Esophagus squamous epithelium (tissue), 5 donors: ENCODE results near the gene TNNI3. TPM values are rescaled to one million over a fixed set of nuclear protein-coding genes. Genes with fewer than 3 reads are reported as not detected.

ENCODE experiments used
- DNase-seq: peaks from one replicate; lab custom pipeline; 2025; lab: John Stamatoyannopoulos, UW
- H3K27ac ChIP-seq, 4 donors: fragments of 200-600 bp; sonication (generic); one replicate each; pipeline ENCODE4 v1.5.1; 2016 to 2019; ENCODE audit warnings: mild to moderate bottlenecking in 1 of 4
- H3K27me3 ChIP-seq, 4 donors: fragments of 200-600 bp; sonication (generic); 1 replicate in 3 of 4; 2 replicates in 1 of 4; pipeline versions ENCODE4 v1.5.1 to v1.6.0; 2017 to 2021; ENCODE audit warnings: antibody characterized with exemption in 1 of 4
- H3K36me3 ChIP-seq, 3 donors: fragments of 200-600 bp; sonication (generic); one replicate each; pipeline ENCODE4 v1.5.1; 2016 to 2019
- H3K4me1 ChIP-seq, 3 donors: fragments of 200-600 bp; sonication (generic); one replicate each; pipeline ENCODE4 v1.5.1; 2017 to 2019
- H3K4me3 ChIP-seq, 4 donors: fragments of 200-600 bp; sonication (generic); 1 replicate in 3 of 4; 2 replicates in 1 of 4; pipeline ENCODE4 v1.5.1; 2016 to 2019; ENCODE audit warnings: mild to moderate bottlenecking in 2 of 4, moderate library complexity in 1 of 4
- H3K9me3 ChIP-seq, 3 donors: fragments of 200-600 bp; sonication (generic); one replicate each; pipeline ENCODE4 v1.5.1; 2016 to 2019
- POLR2A ChIP-seq, 4 donors: fragments of 450-650 bp; IDR thresholded peaks; one replicate each; pipeline ENCODE4 v1.6.1; 2017; ENCODE audit warnings: antibody characterized with exemption in 4 of 4, mild to moderate bottlenecking in 4 of 4, moderate library complexity in 3 of 4
- WGBS, 2 donors: methylation state at CpG; one replicate each; pipeline ENCODE4 v1.1.5; 2018; 5-methylcytosine and 5-hydroxymethylcytosine counted together
- intact Hi-C: fragments of 100-400 bp; cut with DNase I; formaldehyde crosslinking; loops from one replicate; pipeline ENCODE4 v1.15.0; 2022
- total RNA-seq, 4 donors: library from RNA; depleted of rRNA; stranded (reverse); fragments of >200 nt; gene quantifications; one replicate each; pipeline ENCODE4 v1.1.0, GENCODE V29; 2016
- TF ChIP-seq, protein P1 (sequence below), 6 experiments: fragments of 450-650 bp in 4 of 6; fragments of 200-600 bp in 2 of 6; sonication (generic) in 2 of 6; IDR thresholded peaks; one replicate each; pipeline ENCODE4 v1.5.1; 2016 to 2019; ENCODE audit warnings: antibody characterized with exemption in 6 of 6, mild to moderate bottlenecking in 4 of 6, moderate library complexity in 4 of 6
- donor health status: DM: yes; HTN: yes; CAD: no.

The TNNI3 gene
- total RNA-seq, 4 donors from 2014 or later, result not detected

DNA sequence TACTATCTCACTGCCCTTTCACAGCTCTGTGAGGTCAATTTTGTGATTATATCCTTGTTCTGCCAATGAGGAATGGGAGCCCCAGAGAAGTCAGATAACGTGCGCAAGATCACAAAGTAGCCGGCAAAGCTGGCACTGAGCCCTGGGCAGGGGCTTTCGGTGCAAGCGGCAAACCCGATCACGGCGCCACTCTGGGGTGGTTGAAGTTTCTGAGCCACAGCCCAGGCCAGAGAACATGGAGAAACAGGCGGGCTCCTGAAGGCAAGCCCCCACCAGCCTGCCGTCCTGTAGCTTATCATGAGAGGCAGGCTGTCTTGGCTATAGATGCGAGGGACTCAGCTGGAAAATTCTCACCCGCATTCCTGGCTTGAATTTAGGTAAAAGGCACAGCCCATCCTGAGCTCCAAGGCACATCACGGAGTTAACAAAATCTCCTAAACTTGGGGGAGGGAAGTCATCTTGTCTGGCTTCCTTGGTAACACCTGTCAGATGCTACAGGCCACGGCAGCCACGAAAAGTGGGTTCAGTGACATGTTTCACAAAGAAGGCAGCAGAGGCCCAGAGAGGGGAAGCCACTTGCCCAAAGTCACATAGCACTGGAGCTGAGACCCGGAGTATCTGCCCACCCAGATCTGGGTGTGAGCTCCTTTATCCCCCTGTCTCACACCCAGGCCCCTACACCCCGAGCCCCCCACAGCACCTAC lies 21.0 kb downstream of the TNNI3 start:
- no peak for DNase-seq
- no peak for TF ChIP-seq POLR2A (IDR thresholded peaks at IDR 0.05)
- TF ChIP-seq, protein P1, sequence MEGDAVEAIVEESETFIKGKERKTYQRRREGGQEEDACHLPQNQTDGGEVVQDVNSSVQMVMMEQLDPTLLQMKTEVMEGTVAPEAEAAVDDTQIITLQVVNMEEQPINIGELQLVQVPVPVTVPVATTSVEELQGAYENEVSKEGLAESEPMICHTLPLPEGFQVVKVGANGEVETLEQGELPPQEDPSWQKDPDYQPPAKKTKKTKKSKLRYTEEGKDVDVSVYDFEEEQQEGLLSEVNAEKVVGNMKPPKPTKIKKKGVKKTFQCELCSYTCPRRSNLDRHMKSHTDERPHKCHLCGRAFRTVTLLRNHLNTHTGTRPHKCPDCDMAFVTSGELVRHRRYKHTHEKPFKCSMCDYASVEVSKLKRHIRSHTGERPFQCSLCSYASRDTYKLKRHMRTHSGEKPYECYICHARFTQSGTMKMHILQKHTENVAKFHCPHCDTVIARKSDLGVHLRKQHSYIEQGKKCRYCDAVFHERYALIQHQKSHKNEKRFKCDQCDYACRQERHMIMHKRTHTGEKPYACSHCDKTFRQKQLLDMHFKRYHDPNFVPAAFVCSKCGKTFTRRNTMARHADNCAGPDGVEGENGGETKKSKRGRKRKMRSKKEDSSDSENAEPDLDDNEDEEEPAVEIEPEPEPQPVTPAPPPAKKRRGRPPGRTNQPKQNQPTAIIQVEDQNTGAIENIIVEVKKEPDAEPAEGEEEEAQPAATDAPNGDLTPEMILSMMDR (IDR thresholded peaks at IDR 0.05), result no peak
- H3K27me3 ChIP-seq, result peaks cover 0 to 86% (median 0%) of the 10 kb centered on the region in 4 donors
- H3K27ac ChIP-seq, result no peak overlapping the region
- H3K9me3 ChIP-seq, result no peaks in the 10 kb centered on the region
- H3K4me3 ChIP-seq, result no peak overlapping the region
- intact Hi-C loops, result loop anchor here (5.0 kb wide), 1 partner anchor 371 kb away; no protein-coding TSS in a partner anchor
- H3K36me3 ChIP-seq, result no peaks in the 10 kb centered on the region
- peaks cover 0 to 6% (median 0%) of the 10 kb centered on the region in 3 donors for H3K4me1 ChIP-seq
- 83 to 88% methylated on average over 9 to 15 of the region's 17 CpGs for WGBS, 2 donors

DNA sequence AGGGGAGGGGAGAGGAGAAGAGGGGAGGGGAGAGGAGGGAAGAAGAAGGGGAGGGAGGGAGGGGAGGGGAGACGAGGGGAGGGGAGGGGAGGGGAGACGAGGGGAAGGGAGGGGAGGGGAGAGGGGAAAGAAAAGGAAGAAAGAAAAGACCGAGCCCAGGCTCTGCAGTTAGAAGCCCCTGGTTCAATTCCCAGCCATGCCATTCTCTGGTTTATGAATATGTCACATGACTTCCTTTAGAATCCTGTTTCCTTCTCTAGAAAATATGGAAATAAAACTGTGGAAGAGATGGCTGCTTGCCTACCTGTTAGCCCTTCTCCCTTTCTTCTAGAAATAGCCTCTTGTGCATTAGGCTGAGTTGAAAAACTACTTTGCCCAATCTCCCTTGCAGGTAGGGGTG lies 22.8 kb downstream of the TNNI3 start:
- no peaks in the 10 kb centered on the region for H3K4me1 ChIP-seq
- H3K27me3 ChIP-seq, result peaks cover 0 to 77% (median 0%) of the 10 kb centered on the region in 4 donors
- WGBS, 2 donors, result 36 to 57% methylated on average over 1 of the region's 3 CpGs
- no peaks in the 10 kb centered on the region for H3K36me3 ChIP-seq
- H3K27ac ChIP-seq, result no peak overlapping the region
- TF ChIP-seq POLR2A (IDR thresholded peaks at IDR 0.05), result no peak
- TF ChIP-seq, protein P1 (IDR thresholded peaks at IDR 0.05), result no peak
- intact Hi-C loops, result loop anchor here (5.0 kb wide), 1 partner anchor 373 kb away; no protein-coding TSS in a partner anchor
- no peak for DNase-seq
- H3K4me3 ChIP-seq, result no peak overlapping the region
- no peaks in the 10 kb centered on the region for H3K9me3 ChIP-seq

DNA sequence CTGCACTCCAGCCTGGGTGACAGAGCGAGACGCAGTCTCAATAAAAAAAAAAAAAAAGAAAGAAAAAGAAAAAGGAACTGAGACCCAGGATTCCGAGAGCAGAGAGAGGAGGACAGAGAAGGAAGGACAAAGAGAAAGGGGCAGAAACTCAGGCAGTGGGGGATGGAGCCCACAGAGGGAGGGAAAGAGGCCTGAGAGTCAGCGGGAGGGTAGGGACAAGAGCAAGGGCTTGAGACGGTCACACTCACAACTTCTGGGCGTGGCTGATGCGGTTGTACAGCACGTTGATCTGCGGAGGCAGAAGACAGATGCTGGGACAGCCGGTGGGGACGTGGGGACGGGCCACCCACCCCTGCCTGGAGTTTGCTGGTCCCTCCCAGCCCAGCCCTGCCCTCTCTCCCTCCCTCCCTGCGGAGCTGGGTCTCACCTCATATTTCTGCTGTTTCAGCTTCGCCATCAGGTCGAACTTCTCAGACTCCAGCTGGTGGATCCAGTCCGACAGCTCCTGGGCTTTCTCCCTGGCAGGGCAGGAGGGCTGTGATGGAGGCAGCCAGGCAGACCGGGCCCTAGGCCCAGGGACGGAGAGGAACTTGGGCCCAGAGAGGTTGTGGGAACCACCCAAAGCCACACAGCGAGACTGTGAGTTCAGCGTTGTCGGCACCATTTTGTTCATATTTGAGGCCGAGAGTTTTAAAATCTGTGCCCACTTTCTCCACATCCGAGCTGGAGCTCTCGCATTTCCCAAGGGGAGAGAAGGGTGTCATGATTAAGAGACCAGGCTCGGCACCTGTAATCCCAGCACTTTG lies 23.7 kb downstream of the TNNI3 start:
- no peak for DNase-seq
- H3K9me3 ChIP-seq, result no peaks in the 10 kb centered on the region
- intact Hi-C loops, result no loop called here
- TF ChIP-seq POLR2A (IDR thresholded peaks at IDR 0.05), result no peak
- TF ChIP-seq, protein P1 (IDR thresholded peaks at IDR 0.05), result no peak
- no peaks in the 10 kb centered on the region for H3K36me3 ChIP-seq
- H3K27me3 ChIP-seq, result peaks cover 0 to 77% (median 0%) of the 10 kb centered on the region in 4 donors
- H3K4me3 ChIP-seq, result no peak overlapping the region
- 61 to 63% methylated on average over 14 to 18 of the region's 25 CpGs for WGBS, 2 donors
- H3K27ac ChIP-seq, result no peak overlapping the region
- H3K4me1 ChIP-seq, result no peaks in the 10 kb centered on the region

DNA sequence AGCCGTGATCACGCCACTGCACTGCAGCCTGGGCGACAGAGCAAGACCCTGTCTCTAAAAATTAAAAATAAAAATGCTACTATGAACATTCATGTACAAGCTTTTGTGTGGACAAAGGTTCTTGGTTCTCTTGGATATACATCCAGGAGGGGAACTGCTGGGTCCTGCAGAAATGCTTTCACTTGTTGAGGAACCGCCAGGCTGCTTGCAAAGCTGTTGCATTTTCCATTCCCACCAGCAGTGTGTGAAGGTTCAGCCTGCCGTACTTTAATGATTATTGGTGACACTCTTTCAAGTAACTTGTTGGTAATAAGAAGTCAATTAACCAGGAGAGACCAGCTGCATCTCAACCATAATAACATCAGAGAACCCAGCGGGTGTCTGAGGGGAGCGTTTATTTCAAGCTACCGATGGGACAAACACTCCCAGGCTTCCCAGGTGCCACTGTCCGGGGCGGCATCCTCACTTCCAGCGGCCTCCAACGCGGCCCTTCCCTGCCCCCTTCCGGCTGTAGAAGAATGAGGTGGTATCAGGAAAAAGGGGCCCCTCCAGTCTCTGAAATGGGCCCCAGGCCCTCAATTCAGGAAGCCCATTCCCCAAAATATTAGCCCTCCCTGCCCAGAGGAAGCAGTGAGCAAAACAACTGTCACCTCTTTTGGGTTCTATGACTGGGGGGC lies 24.9 kb downstream of the TNNI3 start:
- 59 to 76% methylated on average over 5 to 8 of the region's 14 CpGs for WGBS, 2 donors
- Histone ChIP-seq H3K4me1 (no peaks in the 10 kb centered on the region), H3K27ac (no peak overlapping the region), H3K36me3 (no peaks in the 10 kb centered on the region), H3K27me3 (peaks cover 0 to 65% (median 0%) of the 10 kb centered on the region in 4 donors), H3K9me3 (no peaks in the 10 kb centered on the region), H3K4me3 (no peak overlapping the region)
- no peak for DNase-seq
- TF ChIP-seq, protein P1 (IDR thresholded peaks at IDR 0.05), result no peak
- intact Hi-C loops, result no loop called here
